ENCODE measurements around the gene NEAT1. TPM values are rescaled to one million over a fixed set of nuclear protein-coding genes. Genes with fewer than 3 reads are reported as not detected.
"Not testable (repeated sequence)": the region's sequence is repeated elsewhere in the genome, so short reads cannot be mapped to it uniquely, and the experiment has no call there.

Gene NEAT1
- total and polyA plus RNA-seq, 8 donors, result 295 to 2,770 (median 695) TPM

GRCh38 chr11:65468874-65469333 is 46.3 kb downstream of the NEAT1 start:
- 5 to 8% methylated on average over 3 of the region's 3 CpGs for WGBS, 2 donors
- Histone ChIP-seq H3K27ac (peak overlapping the region in 1 of 4 donors; percentile 12), H3K36me3 (no peaks in the 10 kb centered on the region), H3K4me3 (no peak overlapping the region), H3K4me1 (peaks cover 11 to 28% (median 20%) of the 10 kb centered on the region in 3 donors), H3K27me3 (no peaks in the 10 kb centered on the region), H3K9me3 (no peaks in the 10 kb centered on the region)
- intact Hi-C loops (cut with DNase I), result loop anchor here in 2 of 3 donors (2.0 to 10.0 kb wide), 3 partner anchors 52 to 114 kb away; partner anchors contain the start of gene TIGD3 (in 1 of the 2)
- peak; percentile 89 to 93 (median 90) for DNase-seq
- peak; percentile 47 to 75 (median 65) for TF ChIP-seq CTCF (IDR thresholded peaks at IDR 0.05)
- no peak for FAIRE-seq
- ATAC-seq, result peak; percentile 67 to 87 (median 78)

DNA sequence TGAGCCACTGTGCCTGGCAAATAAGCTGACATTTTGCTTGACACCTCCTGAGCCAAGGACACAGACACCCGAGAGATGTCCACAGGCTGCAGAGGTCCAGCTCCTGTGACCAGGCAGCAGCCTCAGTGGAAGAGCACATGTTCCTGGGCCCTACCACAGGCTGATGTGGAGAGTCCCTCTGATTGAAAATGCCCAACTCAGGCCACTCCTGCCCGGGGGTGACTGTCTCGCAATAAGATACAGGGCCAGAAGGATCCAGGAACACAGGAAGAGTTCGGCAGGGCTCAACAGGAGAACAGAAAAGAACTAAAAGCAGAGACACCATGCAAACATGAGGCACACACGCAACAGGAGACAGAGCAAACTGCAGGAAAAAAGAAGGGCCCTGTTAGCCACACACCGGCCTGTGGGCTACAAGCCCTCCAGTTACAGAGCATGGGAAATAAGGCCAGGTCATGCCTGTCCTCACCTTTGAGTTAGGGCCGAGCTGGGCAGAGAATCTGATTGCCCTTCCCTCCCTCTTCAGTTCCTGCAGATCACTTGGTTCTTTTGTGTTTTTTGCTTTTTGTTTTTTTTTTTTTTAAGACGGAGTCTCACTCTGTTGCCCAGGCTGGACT is 47.9 kb downstream of the NEAT1 start:
- peak in 1 of 6 donors; percentile 51 for DNase-seq
- no peaks in the 10 kb centered on the region for H3K36me3 ChIP-seq
- H3K4me1 ChIP-seq, result peaks cover 11 to 28% (median 20%) of the 10 kb centered on the region in 3 donors
- H3K4me3 ChIP-seq, result no peak overlapping the region
- peak overlapping the region; percentile 78 to 93 (median 88) for H3K27ac ChIP-seq
- FAIRE-seq, result no peak
- no peaks in the 10 kb centered on the region for H3K27me3 ChIP-seq
- WGBS, 2 donors, result 80 to 84% methylated on average over 8 of the region's 8 CpGs
- TF ChIP-seq CTCF (IDR thresholded peaks at IDR 0.05), result no peak
- intact Hi-C loops (cut with DNase I), result loop anchor here in 1 of 3 donors (5.0 kb wide), 1 partner anchor 37 kb away; no protein-coding TSS in a partner anchor
- no peaks in the 10 kb centered on the region for H3K9me3 ChIP-seq
- no peak for ATAC-seq

- Histone ChIP-seq H3K4me3 (peak overlapping the region in 1 of 4 donors; percentile 20), H3K36me3 (no peaks in the 10 kb centered on the region), H3K27ac (peak overlapping the region; percentile 78 to 93 (median 88)), H3K4me1 (peaks cover 15 to 31% (median 24%) of the 10 kb centered on the region in 3 donors), H3K27me3 (no peaks in the 10 kb centered on the region), H3K9me3 (no peaks in the 10 kb centered on the region)
- WGBS, 2 donors, result 32 to 40% methylated on average over 8 of the region's 8 CpGs
- peak; percentile 29 to 55 (median 46) for TF ChIP-seq CTCF (IDR thresholded peaks at IDR 0.05)
- ATAC-seq, result peak; percentile 73 to 85 (median 82)
- FAIRE-seq, result no peak
- peak; percentile 76 to 87 (median 81) for DNase-seq
- intact Hi-C loops (cut with DNase I), result loop anchor here in 1 of 3 donors (5.0 kb wide), 1 partner anchor 36 kb away; no protein-coding TSS in a partner anchor
Measured at GRCh38 chr11:65471447-65471891, 48.9 kb downstream of the NEAT1 start.

DNA sequence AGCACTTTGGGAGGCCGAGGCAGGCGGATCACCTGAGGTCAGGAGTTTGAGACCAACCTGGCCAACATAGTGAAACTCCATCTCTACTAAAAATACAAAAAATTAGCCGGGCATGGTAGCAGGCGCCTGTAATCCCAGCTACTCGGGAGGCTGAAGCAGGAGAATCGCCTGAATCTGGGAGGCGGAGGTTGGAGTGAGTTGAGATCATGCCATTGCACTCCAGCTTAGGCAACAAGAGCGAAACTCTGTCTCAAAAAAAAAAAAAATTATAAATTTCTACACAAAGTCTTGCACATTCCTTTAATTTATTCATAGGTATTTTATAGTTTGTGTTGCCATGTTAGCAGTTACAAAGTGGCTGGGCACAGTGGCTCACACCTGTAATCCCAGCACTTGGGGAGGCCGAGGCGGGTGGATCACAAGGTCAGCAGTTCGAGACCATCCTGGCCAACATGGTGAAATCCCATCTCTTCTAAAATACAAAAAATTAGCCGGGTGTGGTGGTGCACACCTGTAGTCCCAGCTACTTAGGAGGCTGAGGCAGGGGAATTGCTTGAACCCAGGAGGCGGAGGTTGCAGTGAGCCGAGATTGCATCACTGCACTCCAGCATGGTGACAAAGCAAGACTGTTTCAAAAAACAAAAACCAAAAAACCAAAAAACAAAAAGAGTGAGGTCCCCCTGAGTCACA is 50.1 kb downstream of the NEAT1 start:
- not testable (repeated sequence) for H3K27me3 ChIP-seq, H3K36me3 ChIP-seq, H3K4me3 ChIP-seq, FAIRE-seq, ATAC-seq, H3K9me3 ChIP-seq
- WGBS, 2 donors, result 81 to 92% methylated on average over 14 of the region's 14 CpGs
- Histone ChIP-seq H3K27ac (peak overlapping the region in 2 of 4 donors; percentile 87 to 92), H3K4me1 (peaks cover 17 to 27% (median 21%) of the 10 kb centered on the region in 3 donors)
- DNase-seq, result peak in 1 of 6 donors; percentile 20
- intact Hi-C loops (cut with DNase I), result loop anchor here in 1 of 3 donors (5.0 kb wide), 1 partner anchor 35 kb away; no protein-coding TSS in a partner anchor

DNA sequence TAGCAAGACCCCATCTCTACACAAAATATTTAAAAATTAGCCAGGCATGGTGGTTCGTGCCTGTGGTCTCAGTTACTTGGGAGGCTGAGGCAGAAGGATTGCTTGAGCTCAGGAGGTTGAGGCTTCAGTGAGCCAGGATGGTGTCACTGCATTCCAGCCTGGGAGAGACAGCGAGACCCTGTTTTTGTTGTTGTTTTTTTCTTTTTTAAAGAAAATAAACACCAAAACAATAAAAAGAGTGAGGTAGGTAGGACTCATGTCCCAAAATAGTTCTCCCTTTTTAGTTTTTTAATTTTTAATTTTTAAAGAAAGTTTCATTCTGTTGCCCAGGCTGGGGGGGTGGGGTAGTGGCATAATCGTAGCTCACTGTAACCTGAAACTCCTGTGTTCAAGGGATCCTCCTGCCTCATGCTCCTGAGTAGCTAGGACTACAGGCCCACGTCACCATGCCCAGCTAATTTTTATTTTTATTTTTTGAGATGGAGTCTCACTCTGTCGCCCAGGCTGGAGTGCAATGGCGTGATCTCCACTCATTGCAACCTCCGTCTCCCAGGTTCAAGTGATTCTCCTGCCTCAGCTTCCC is 50.8 kb downstream of the NEAT1 start:
- no peak for ATAC-seq
- no peak overlapping the region for H3K4me3 ChIP-seq
- 86 to 87% methylated on average over 7 of the region's 7 CpGs for WGBS, 2 donors
- no peaks in the 10 kb centered on the region for H3K27me3 ChIP-seq
- intact Hi-C loops (cut with DNase I), result loop anchor here in 1 of 3 donors (5.0 kb wide), 1 partner anchor 34 kb away; no protein-coding TSS in a partner anchor
- TF ChIP-seq CTCF (IDR thresholded peaks at IDR 0.05), result no peak
- no peaks in the 10 kb centered on the region for H3K36me3 ChIP-seq
- FAIRE-seq, result no peak
- no peaks in the 10 kb centered on the region for H3K9me3 ChIP-seq
- H3K4me1 ChIP-seq, result peaks cover 22 to 26% (median 24%) of the 10 kb centered on the region in 3 donors
- DNase-seq, result no peak
- peak overlapping the region in 2 of 4 donors; percentile 87 to 92 for H3K27ac ChIP-seq

Data from pancreas (tissue), 10 donors.